Esophagus (tissue), 2 donors: ENCODE data around the gene CTAGE6. TPM values are rescaled to one million over a fixed set of nuclear protein-coding genes. Genes with fewer than 3 reads are reported as not detected.
"Not testable (repeated sequence)": the region's sequence is repeated elsewhere in the genome, so short reads cannot be mapped to it uniquely, and the experiment has no call there.

Experiments
- H3K27ac ChIP-seq, 2 donors: one replicate each; pipeline ENCODE4 v1.5.1; 2013; ENCODE audit warnings: low read depth in 2 of 2, mild to moderate bottlenecking in 2 of 2, inconsistent platforms in 1 of 2, low read length in 1 of 2, moderate library complexity in 1 of 2
- H3K27me3 ChIP-seq, 2 donors: one replicate each; pipeline ENCODE4 v1.6.1; 2013; ENCODE audit warnings: low read length in 2 of 2, control low read depth in 1 of 2, mild to moderate bottlenecking in 1 of 2; ENCODE audit not compliant: insufficient read depth in 2 of 2, control insufficient read depth in 1 of 2
- H3K36me3 ChIP-seq, 2 donors: one replicate each; pipeline ENCODE4 v1.6.1; 2013; ENCODE audit warnings: low read length in 1 of 2; ENCODE audit not compliant: control insufficient read depth in 2 of 2, insufficient read depth in 2 of 2
- H3K4me1 ChIP-seq, 2 donors: one replicate each; pipeline ENCODE4 v1.6.1; 2013; ENCODE audit warnings: low read length in 1 of 2; ENCODE audit not compliant: control insufficient read depth in 2 of 2, insufficient read depth in 2 of 2
- H3K4me3 ChIP-seq, 2 donors: one replicate each; pipeline ENCODE4 v1.5.1; 2013; ENCODE audit warnings: low read length in 2 of 2, mild to moderate bottlenecking in 2 of 2, low read depth in 1 of 2, moderate library complexity in 1 of 2
- H3K9me3 ChIP-seq, 2 donors: one replicate each; pipeline ENCODE4 v1.6.1; 2013; ENCODE audit warnings: mild to moderate bottlenecking in 2 of 2, low read depth in 1 of 2, low read length in 1 of 2, moderate library complexity in 1 of 2; ENCODE audit not compliant: control insufficient read depth in 2 of 2, insufficient read depth in 1 of 2
- WGBS, 2 donors: extraction: QIAGEN DNeasy Blood & Tissue Kit; methylation state at CpG; one replicate each; pipeline ENCODE4 v1.1.7; 2013; 5-methylcytosine and 5-hydroxymethylcytosine counted together
- polyA plus RNA-seq, 2 donors: library from polyadenylated mRNA; stranded (reverse); fragments of 200-250 nt; gene quantifications; one replicate each; pipeline ENCODE4 v1.2.3, GENCODE V29; 2013
- donor health status: healthy with polysubstance abuse.
- donor health status: Bipolar disorder and iron deficiency.

Gene CTAGE6
- polyA plus RNA-seq, 2 donors: 0.09 to 0.98 TPM

GRCh38 chr7:143726143-143726542 lies 31.4 kb downstream of the CTAGE6 start:
- H3K27me3 ChIP-seq: not testable (repeated sequence)

DNA sequence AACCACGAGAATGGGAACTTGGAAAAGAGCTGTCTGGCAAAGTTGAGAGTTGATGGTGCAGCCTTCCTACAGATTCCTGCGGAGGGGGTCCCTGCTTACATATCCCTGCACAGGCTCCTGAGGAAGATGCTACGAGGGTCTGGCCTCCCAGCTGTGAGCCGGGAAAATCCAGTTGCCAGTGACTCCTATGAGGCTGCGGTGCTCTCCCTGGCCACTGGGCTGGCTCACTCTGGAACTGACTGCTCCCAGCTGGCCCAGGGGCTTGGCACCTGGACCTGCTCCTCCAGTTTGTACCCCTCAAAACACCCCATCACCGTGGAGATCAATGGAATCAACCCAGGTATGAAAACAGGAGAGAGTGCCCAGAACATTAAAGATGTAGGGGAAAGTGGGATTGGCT lies 37.2 kb downstream of the CTAGE6 start:
- no CpG with 5 or more reads among the region's 6 CpGs for WGBS, 2 donors
- H3K9me3 ChIP-seq, H3K27ac ChIP-seq: not testable (repeated sequence)

More at GRCh38 chr7:143726143-143726542, 31.4 kb downstream of the CTAGE6 start:
- H3K4me1 ChIP-seq, H3K9me3 ChIP-seq, H3K4me3 ChIP-seq, H3K27ac ChIP-seq, H3K36me3 ChIP-seq: not testable (repeated sequence)
- no CpG with 5 or more reads among the region's 6 CpGs for WGBS, 2 donors

GRCh38 chr7:143715543-143716193 lies 41.8 kb downstream of the CTAGE6 start:
- H3K27ac ChIP-seq, H3K9me3 ChIP-seq, H3K27me3 ChIP-seq, H3K36me3 ChIP-seq, H3K4me1 ChIP-seq, H3K4me3 ChIP-seq: not testable (repeated sequence)

More for the DNA sequence above, 37.2 kb downstream of the CTAGE6 start:
- not testable (repeated sequence) for H3K4me1 ChIP-seq, H3K4me3 ChIP-seq, H3K36me3 ChIP-seq, H3K27me3 ChIP-seq

- WGBS, 2 donors: no CpG with 5 or more reads among the region's 11 CpGs
- not testable (repeated sequence) for H3K4me3 ChIP-seq, H3K4me1 ChIP-seq, H3K9me3 ChIP-seq, H3K27me3 ChIP-seq, H3K36me3 ChIP-seq, H3K27ac ChIP-seq
These were observed 42.7 kb downstream of the CTAGE6 start for GRCh38 chr7:143714581-143715454.

DNA sequence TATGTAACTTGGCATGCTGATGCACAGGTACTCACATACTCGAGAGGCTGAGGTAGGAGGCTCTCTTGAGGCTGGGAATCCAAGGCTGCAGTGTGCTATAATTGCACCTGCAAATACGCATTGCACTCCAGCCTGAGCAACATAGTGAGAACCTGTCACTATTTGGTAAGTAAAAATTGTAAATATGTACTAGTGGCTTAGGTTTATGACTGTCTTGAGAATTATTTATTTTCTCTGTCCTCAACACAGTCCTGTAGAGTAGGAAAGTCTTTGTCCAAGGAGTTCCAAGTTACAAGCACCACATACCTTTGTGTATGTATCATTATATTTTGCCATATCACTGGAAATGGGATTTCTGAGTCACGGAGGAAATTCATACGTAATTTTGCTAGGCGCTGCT lies 45.1 kb downstream of the CTAGE6 start:
- not testable (repeated sequence) for H3K9me3 ChIP-seq, H3K27me3 ChIP-seq, H3K4me1 ChIP-seq, H3K27ac ChIP-seq, H3K36me3 ChIP-seq, H3K4me3 ChIP-seq
- WGBS, 2 donors: 73% methylated on average over 2 of the region's 5 CpGs; no CpG with 5 or more reads in 1 of the 2 donors

GRCh38 chr7:143711727-143712324 lies 45.7 kb downstream of the CTAGE6 start:
- not testable (repeated sequence) for H3K36me3 ChIP-seq, H3K4me1 ChIP-seq, H3K9me3 ChIP-seq, H3K4me3 ChIP-seq, H3K27ac ChIP-seq, H3K27me3 ChIP-seq
- WGBS, 2 donors: no CpG with 5 or more reads among the region's 4 CpGs

GRCh38 chr7:143709895-143710294 lies 47.6 kb downstream of the CTAGE6 start:
- not testable (repeated sequence) for H3K9me3 ChIP-seq, H3K36me3 ChIP-seq, H3K4me3 ChIP-seq, H3K27me3 ChIP-seq, H3K27ac ChIP-seq, H3K4me1 ChIP-seq
- 100% methylated on average over 2 of the region's 5 CpGs; no CpG with 5 or more reads in 1 of the 2 donors for WGBS, 2 donors

Other genes starting within 250 kb of the CTAGE6 start
- gene CTAGE15, start 185.9 kb downstream of the CTAGE6 start, polyA plus RNA-seq: under 1 TPM in 1 of 2 donors, not detected in 1; 0.05 TPM
- 1 to 10 TPM; 4.4 to 6.8 TPM for gene TCAF2, start 136.7 kb downstream of the CTAGE6 start, polyA plus RNA-seq
- 1 to 10 TPM; 7.4 to 8.8 TPM for gene TCAF1, start 144.5 kb upstream of the CTAGE6 start, polyA plus RNA-seq
- gene OR2F2, start 177.5 kb upstream of the CTAGE6 start, polyA plus RNA-seq: not detected
- gene OR2F1, start 197.1 kb upstream of the CTAGE6 start, polyA plus RNA-seq: not detected
- not detected for gene OR6B1, start 242.6 kb upstream of the CTAGE6 start, polyA plus RNA-seq